Measurements from ENCODE around the gene ERG.

- no peak for TF ChIP-seq TAF1 (IDR thresholded peaks at IDR 0.05; ENCODE audit: low read depth, low read length)
- TF ChIP-seq POLR2A (IDR thresholded peaks at IDR 0.05; ENCODE audit: low read depth, low read length): no peak
- TF ChIP-seq POLR2AphosphoS5 (IDR thresholded peaks at IDR 0.05; ENCODE audit: low read depth, low read length): no peak
- TF ChIP-seq PAX5 (IDR thresholded peaks at IDR 0.05; ENCODE audit: insufficient read depth, low read length, severe bottlenecking): no peak
- no peak for TF ChIP-seq POU2F2 (IDR thresholded peaks at IDR 0.05; ENCODE audit: low read depth, low read length)
Observed at GRCh38 chr21:38490411-38491020, 7.8 kb downstream of the ERG start.
